CD14-positive monocyte (primary cell): ENCODE results near the gene IMPG2. TPM values are rescaled to one million over a fixed set of nuclear protein-coding genes. Genes with fewer than 3 reads are reported as not detected.

Source experiments
- DNase-seq, 3 donors: peaks; one replicate each; pipeline ENCODE4 v3.0.0-alpha.2; 2011 to 2022
- H2AFZ ChIP-seq: 2 replicates; pipeline ENCODE4 v1.6.0; 2012; ENCODE audit warnings: mild to moderate bottlenecking, low read depth, low read length, inconsistent platforms; ENCODE audit not compliant: insufficient read depth, poor library complexity, severe bottlenecking
- H3K27ac ChIP-seq, 2 donors: 1 replicate in 1 of 2; 2 replicates in 1 of 2; pipeline ENCODE4 v1.5.1; 2012 to 2013; ENCODE audit warnings: low read length in 2 of 2, control low read depth in 1 of 2, inconsistent platforms in 1 of 2, low read depth in 1 of 2, mild to moderate bottlenecking in 1 of 2
- H3K27me3 ChIP-seq, 2 donors: one replicate each; pipeline versions ENCODE4 v1.6.0 to v1.6.1; 2011 to 2013; ENCODE audit warnings: low read length in 2 of 2; ENCODE audit not compliant: control insufficient read depth in 2 of 2, insufficient read depth in 2 of 2
- H3K36me3 ChIP-seq, 2 donors: replicated peaks in 1 of 2; 1 replicate in 1 of 2; 2 replicates in 1 of 2; pipeline versions ENCODE4 v1.5.1 to v1.6.1; 2012 to 2013; ENCODE audit warnings: low read length in 2 of 2, control low read depth in 1 of 2, inconsistent platforms in 1 of 2, mild to moderate bottlenecking in 1 of 2; ENCODE audit not compliant: insufficient read depth in 2 of 2, control insufficient read depth in 1 of 2
- H3K4me1 ChIP-seq, 2 donors: 1 replicate in 1 of 2; 2 replicates in 1 of 2; pipeline versions ENCODE4 v1.5.1 to v1.6.1; 2012 to 2013; ENCODE audit warnings: low read length in 2 of 2, control low read depth in 1 of 2, inconsistent platforms in 1 of 2, mild to moderate bottlenecking in 1 of 2, moderate library complexity in 1 of 2; ENCODE audit not compliant: insufficient read depth in 2 of 2, control insufficient read depth in 1 of 2
- H3K4me2 ChIP-seq: replicated peaks from 2 replicates; pipeline ENCODE3; 2012; ENCODE audit warnings: low read length, moderate library complexity, mild to moderate bottlenecking; ENCODE audit not compliant: poor library complexity, severe bottlenecking; ENCODE audit errors: extremely low read depth
- H3K4me3 ChIP-seq, 3 experiments: fragments of 200-600 bp in 1 of 3; sonication (generic) in 1 of 3; replicated peaks in 1 of 3; 1 replicate in 2 of 3; 2 replicates in 1 of 3; pipeline ENCODE4 v1.5.1; 2011 to 2013; ENCODE audit warnings: low read length in 3 of 3, mild to moderate bottlenecking in 3 of 3, control low read depth in 2 of 3, low read depth in 2 of 3, inconsistent platforms in 1 of 3, moderate library complexity in 1 of 3
- H3K79me2 ChIP-seq: 2 replicates; pipeline ENCODE4 v1.6.0; 2012; ENCODE audit warnings: mild to moderate bottlenecking, control low read depth, inconsistent platforms, low read length, moderate library complexity; ENCODE audit not compliant: insufficient read depth
- H3K9ac ChIP-seq: 2 replicates; pipeline ENCODE4 v1.6.0; 2017; ENCODE audit warnings: low read length, mild to moderate bottlenecking; ENCODE audit not compliant: insufficient read depth, poor library complexity, severe bottlenecking
- H3K9me3 ChIP-seq, 2 donors: replicated peaks in 1 of 2; 1 replicate in 1 of 2; 2 replicates in 1 of 2; pipeline versions ENCODE4 v1.5.1 to v1.6.1; 2012 to 2013; ENCODE audit warnings: low read length in 2 of 2, control low read depth in 1 of 2; ENCODE audit not compliant: control insufficient read depth in 1 of 2, insufficient read depth in 1 of 2
- H4K20me1 ChIP-seq: 2 replicates; pipeline ENCODE4 v1.6.0; 2012; ENCODE audit warnings: mild to moderate bottlenecking, low read length, control low read depth, moderate library complexity; ENCODE audit not compliant: insufficient read depth
- H3K27ac Mint-ChIP-seq, 7 donors: one replicate each; pipeline ENCODE4 v1.8.0; 2020; ENCODE audit warnings: mild to moderate bottlenecking in 7 of 7, mixed read lengths in 7 of 7, moderate library complexity in 6 of 7, inconsistent platforms in 2 of 7
- H3K27me3 Mint-ChIP-seq, 3 donors: one replicate each; pipeline ENCODE4 v1.8.0; 2021 to 2022; ENCODE audit warnings: low read depth in 3 of 3, mild to moderate bottlenecking in 3 of 3, mixed read lengths in 3 of 3, moderate library complexity in 3 of 3, inconsistent platforms in 1 of 3
- H3K36me3 Mint-ChIP-seq, 2 donors: one replicate each; pipeline ENCODE4 v1.8.0; 2020; ENCODE audit warnings: mixed read lengths in 2 of 2, inconsistent platforms in 1 of 2, mild to moderate bottlenecking in 1 of 2
- H3K4me1 Mint-ChIP-seq: one replicate; pipeline ENCODE4 v1.8.0; 2020; ENCODE audit warnings: mild to moderate bottlenecking, mixed read lengths
- H3K4me3 Mint-ChIP-seq, 2 donors: one replicate each; pipeline ENCODE4 v1.8.0; 2020; ENCODE audit warnings: mild to moderate bottlenecking in 2 of 2, mixed read lengths in 2 of 2, moderate library complexity in 1 of 2
- H3K9me3 Mint-ChIP-seq, 7 donors: one replicate each; pipeline ENCODE4 v1.8.0; 2020 to 2022; ENCODE audit warnings: mixed read lengths in 7 of 7, mild to moderate bottlenecking in 6 of 7, moderate library complexity in 6 of 7, inconsistent platforms in 2 of 7
- WGBS: methylation state at CpG from one replicate; pipeline ENCODE4 v1.1.5; 2013; ENCODE audit warnings: missing lambda C conversion rate; ENCODE audit not compliant: insufficient coverage; 5-methylcytosine and 5-hydroxymethylcytosine counted together
- intact Hi-C, 2 donors: fragments of 100-400 bp; cut with micrococcal nuclease; formaldehyde crosslinking; loops; one replicate each; pipeline versions ENCODE4 v1.15.0 to v1.15.1; 2023
- polyA plus RNA-seq, 3 donors: library from polyadenylated mRNA; depleted of rRNA in 1 of 3; unstranded in 2 of 3; stranded (reverse) in 1 of 3; fragments of 300-500 nt in 2 of 3; fragments of >200 nt in 1 of 3; fragmentation: Illumina TruSeq in 2 of 3; gene quantifications; 1 replicate in 2 of 3; 2 replicates in 1 of 3; pipeline ENCODE4 v1.2.3, GENCODE V29; 2012 to 2021
- TF ChIP-seq, protein P1 (sequence below): fragments of 200-600 bp; IDR thresholded peaks from one replicate; pipeline ENCODE4 v1.8.0; 2022; ENCODE audit warnings: antibody characterized with exemption, mild to moderate bottlenecking

Gene IMPG2
- polyA plus RNA-seq, 3 donors, result 0.04 to 0.15 TPM; not detected in 1

DNA sequence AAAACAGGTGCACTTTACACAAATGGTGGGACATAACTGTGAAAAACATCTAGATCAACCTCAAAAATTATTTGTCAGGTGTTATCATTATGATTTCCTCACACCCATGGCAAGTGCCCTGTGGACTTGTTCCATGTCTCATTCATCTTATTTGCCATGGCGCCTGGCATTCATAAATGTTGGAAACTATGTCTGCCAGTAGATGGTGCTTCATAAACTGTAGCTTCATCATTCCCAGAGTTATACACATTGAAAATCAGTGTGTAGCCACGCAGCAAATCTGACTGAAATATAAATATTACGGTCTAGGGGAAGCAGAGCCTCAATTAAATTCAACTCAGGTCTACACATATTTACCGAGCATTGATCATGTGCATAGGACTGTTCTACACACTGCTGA lies 90.7 kb downstream of the IMPG2 start:
- H3K4me3 Mint-ChIP-seq, result no peak overlapping the region
- 83% methylated on average over 1 of the region's 4 CpGs for WGBS
- no peak overlapping the region for H3K27ac Mint-ChIP-seq
- H3K27me3 Mint-ChIP-seq, result no peaks in the 10 kb centered on the region
- no peaks in the 10 kb centered on the region for H4K20me1 ChIP-seq
- TF ChIP-seq, protein P1, sequence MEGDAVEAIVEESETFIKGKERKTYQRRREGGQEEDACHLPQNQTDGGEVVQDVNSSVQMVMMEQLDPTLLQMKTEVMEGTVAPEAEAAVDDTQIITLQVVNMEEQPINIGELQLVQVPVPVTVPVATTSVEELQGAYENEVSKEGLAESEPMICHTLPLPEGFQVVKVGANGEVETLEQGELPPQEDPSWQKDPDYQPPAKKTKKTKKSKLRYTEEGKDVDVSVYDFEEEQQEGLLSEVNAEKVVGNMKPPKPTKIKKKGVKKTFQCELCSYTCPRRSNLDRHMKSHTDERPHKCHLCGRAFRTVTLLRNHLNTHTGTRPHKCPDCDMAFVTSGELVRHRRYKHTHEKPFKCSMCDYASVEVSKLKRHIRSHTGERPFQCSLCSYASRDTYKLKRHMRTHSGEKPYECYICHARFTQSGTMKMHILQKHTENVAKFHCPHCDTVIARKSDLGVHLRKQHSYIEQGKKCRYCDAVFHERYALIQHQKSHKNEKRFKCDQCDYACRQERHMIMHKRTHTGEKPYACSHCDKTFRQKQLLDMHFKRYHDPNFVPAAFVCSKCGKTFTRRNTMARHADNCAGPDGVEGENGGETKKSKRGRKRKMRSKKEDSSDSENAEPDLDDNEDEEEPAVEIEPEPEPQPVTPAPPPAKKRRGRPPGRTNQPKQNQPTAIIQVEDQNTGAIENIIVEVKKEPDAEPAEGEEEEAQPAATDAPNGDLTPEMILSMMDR, result no peak
- intact Hi-C loops, result no loop called here
- no peak overlapping the region for H2AFZ ChIP-seq
- no peaks in the 10 kb centered on the region for H3K4me1 Mint-ChIP-seq
- H3K4me2 ChIP-seq, result no peak overlapping the region
- H3K79me2 ChIP-seq, result no peaks in the 10 kb centered on the region
- H3K4me3 ChIP-seq, result no peak overlapping the region
- no peak overlapping the region for H3K9ac ChIP-seq
- no peaks in the 10 kb centered on the region for H3K4me1 ChIP-seq
- H3K36me3 Mint-ChIP-seq, result no peaks in the 10 kb centered on the region
- no peaks in the 10 kb centered on the region for H3K9me3 ChIP-seq
- no peaks in the 10 kb centered on the region for H3K36me3 ChIP-seq
- peaks cover 0 to 1% (median 0%) of the 10 kb centered on the region in 7 donors for H3K9me3 Mint-ChIP-seq
- no peak overlapping the region for H3K27ac ChIP-seq
- no peak for DNase-seq
- H3K27me3 ChIP-seq, result no peaks in the 10 kb centered on the region

DNA sequence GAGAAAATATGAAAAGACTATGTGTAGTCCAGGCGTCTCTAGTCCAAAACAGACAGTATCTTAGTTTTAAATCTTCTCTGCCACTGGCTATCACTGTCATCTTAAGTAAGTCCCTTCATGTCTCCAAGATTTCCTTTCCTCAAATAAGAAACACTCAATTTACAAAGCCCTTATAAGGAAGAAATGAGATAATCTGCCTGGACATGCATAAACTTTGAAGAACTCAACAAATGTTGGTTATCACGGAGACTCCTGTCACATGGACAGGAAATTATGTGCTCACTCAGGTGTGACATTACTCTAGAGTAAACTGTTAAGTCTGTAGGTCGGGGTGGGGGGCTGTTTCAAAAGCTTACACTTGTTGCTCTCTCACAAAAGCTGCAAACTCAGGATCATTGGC lies 91.9 kb downstream of the IMPG2 start:
- H3K9ac ChIP-seq, result no peak overlapping the region
- Mint-ChIP-seq H3K36me3 (no peaks in the 10 kb centered on the region), H3K4me1 (no peaks in the 10 kb centered on the region), H3K9me3 (peaks cover 0 to 2% (median 0%) of the 10 kb centered on the region in 7 donors), H3K27me3 (no peaks in the 10 kb centered on the region), H3K4me3 (no peak overlapping the region), H3K27ac (no peak overlapping the region)
- no peaks in the 10 kb centered on the region for H3K27me3 ChIP-seq
- H3K4me2 ChIP-seq, result no peak overlapping the region
- H4K20me1 ChIP-seq, result no peaks in the 10 kb centered on the region
- WGBS, result 71% methylated on average over 1 of the region's 3 CpGs
- H3K9me3 ChIP-seq, result no peaks in the 10 kb centered on the region
- H2AFZ ChIP-seq, result no peak overlapping the region
- no peaks in the 10 kb centered on the region for H3K79me2 ChIP-seq
- TF ChIP-seq, protein P1, result no peak
- DNase-seq, result no peak
- H3K4me3 ChIP-seq, result no peak overlapping the region
- intact Hi-C loops, result no loop called here
- H3K4me1 ChIP-seq, result no peaks in the 10 kb centered on the region
- H3K36me3 ChIP-seq, result no peaks in the 10 kb centered on the region
- no peak overlapping the region for H3K27ac ChIP-seq
